ENCODE results near the gene SCAI.

SCAI gene

GRCh38 chr9:125156551-125156950, 13.2 kb upstream of the SCAI start:
- no peak for ATAC-seq

DNA sequence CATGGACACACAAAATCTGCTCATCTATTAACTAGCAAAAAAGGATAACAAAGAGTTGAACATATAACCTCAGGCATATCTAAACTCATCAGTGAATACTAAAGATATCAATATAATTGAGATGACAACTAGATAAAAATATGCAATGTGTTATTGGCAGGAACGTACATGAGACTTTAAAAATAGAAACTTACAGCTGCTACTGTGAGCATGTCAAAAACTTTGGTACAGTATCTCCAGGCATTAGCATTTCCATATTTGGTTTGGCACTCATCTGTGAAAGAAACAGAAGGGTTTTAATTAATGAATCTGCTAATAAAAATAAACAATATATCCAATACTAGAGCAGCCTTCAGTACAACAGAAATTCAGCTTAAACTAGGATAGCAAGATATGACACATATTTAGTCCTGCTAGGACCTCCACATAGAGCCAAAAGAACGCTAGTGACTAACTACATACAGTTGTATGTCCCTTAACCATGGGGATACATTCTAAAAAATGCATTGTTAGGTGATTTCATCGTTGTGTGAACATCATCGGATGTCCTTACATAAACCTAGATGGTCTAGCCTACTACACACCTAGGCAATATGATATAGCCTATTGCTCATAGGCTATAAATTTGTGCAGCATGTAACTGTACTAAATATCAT, 10.5 kb upstream of the SCAI start:
- ATAC-seq: no peak
- TF ChIP-seq ZNF8 (CRISPR knock-in tag; IDR thresholded peaks at IDR 0.05): no peak
- TF ChIP-seq POU6F1 (CRISPR knock-in tag; IDR thresholded peaks at IDR 0.05; ENCODE audit: borderline replicate concordance, low read depth): no peak
- TF ChIP-seq ESRRG (CRISPR knock-in tag; IDR thresholded peaks at IDR 0.05): no peak
- TF ChIP-seq ISL1 (CRISPR knock-in tag; IDR thresholded peaks at IDR 0.05): no peak
- TF ChIP-seq GLIS3 (CRISPR knock-in tag; IDR thresholded peaks at IDR 0.05): no peak
- no peak for TF ChIP-seq ARNTL (CRISPR knock-in tag; IDR thresholded peaks at IDR 0.05; ENCODE audit: borderline replicate concordance, low read depth)
- TF ChIP-seq BACH2 (CRISPR knock-in tag; IDR thresholded peaks at IDR 0.05; ENCODE audit: borderline replicate concordance): no peak
- no peak for TF ChIP-seq ZC3H10 (CRISPR knock-in tag; IDR thresholded peaks at IDR 0.05)
- TF ChIP-seq ZFP3 (CRISPR knock-in tag; IDR thresholded peaks at IDR 0.05): no peak
- no peak for TF ChIP-seq CSRNP3 (CRISPR knock-in tag; IDR thresholded peaks at IDR 0.05)
- no peak for TF ChIP-seq OSR1 (CRISPR knock-in tag; IDR thresholded peaks at IDR 0.05)
- no peak for TF ChIP-seq TOX (CRISPR knock-in tag; IDR thresholded peaks at IDR 0.05; ENCODE audit: borderline replicate concordance)
- no peak for TF ChIP-seq ZFP30 (CRISPR knock-in tag; IDR thresholded peaks at IDR 0.05)
- TF ChIP-seq, protein P1, sequence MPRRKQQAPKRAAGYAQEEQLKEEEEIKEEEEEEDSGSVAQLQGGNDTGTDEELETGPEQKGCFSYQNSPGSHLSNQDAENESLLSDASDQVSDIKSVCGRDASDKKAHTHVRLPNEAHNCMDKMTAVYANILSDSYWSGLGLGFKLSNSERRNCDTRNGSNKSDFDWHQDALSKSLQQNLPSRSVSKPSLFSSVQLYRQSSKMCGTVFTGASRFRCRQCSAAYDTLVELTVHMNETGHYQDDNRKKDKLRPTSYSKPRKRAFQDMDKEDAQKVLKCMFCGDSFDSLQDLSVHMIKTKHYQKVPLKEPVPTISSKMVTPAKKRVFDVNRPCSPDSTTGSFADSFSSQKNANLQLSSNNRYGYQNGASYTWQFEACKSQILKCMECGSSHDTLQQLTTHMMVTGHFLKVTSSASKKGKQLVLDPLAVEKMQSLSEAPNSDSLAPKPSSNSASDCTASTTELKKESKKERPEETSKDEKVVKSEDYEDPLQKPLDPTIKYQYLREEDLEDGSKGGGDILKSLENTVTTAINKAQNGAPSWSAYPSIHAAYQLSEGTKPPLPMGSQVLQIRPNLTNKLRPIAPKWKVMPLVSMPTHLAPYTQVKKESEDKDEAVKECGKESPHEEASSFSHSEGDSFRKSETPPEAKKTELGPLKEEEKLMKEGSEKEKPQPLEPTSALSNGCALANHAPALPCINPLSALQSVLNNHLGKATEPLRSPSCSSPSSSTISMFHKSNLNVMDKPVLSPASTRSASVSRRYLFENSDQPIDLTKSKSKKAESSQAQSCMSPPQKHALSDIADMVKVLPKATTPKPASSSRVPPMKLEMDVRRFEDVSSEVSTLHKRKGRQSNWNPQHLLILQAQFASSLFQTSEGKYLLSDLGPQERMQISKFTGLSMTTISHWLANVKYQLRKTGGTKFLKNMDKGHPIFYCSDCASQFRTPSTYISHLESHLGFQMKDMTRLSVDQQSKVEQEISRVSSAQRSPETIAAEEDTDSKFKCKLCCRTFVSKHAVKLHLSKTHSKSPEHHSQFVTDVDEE (CRISPR knock-in tag; IDR thresholded peaks at IDR 0.05): no peak

More at GRCh38 chr9:125156551-125156950, 13.2 kb upstream of the SCAI start:
- TF ChIP-seq TCF4 (CRISPR knock-in tag; IDR thresholded peaks at IDR 0.05; ENCODE audit: borderline replicate concordance): no peak
- TF ChIP-seq ARNTL (CRISPR knock-in tag; IDR thresholded peaks at IDR 0.05; ENCODE audit: borderline replicate concordance, low read depth): no peak
- no peak for TF ChIP-seq POU6F1 (CRISPR knock-in tag; IDR thresholded peaks at IDR 0.05; ENCODE audit: borderline replicate concordance, low read depth)
- TF ChIP-seq ZNF8 (CRISPR knock-in tag; IDR thresholded peaks at IDR 0.05): no peak
- TF ChIP-seq RARB (CRISPR knock-in tag; IDR thresholded peaks at IDR 0.05): no peak
- no peak for TF ChIP-seq PPARA (CRISPR knock-in tag; IDR thresholded peaks at IDR 0.05; ENCODE audit: borderline replicate concordance)
- TF ChIP-seq CSRNP3 (CRISPR knock-in tag; IDR thresholded peaks at IDR 0.05): no peak
- no peak for TF ChIP-seq BACH2 (CRISPR knock-in tag; IDR thresholded peaks at IDR 0.05; ENCODE audit: borderline replicate concordance)
- TF ChIP-seq SNAI2 (CRISPR knock-in tag; IDR thresholded peaks at IDR 0.05): no peak
- TF ChIP-seq OSR1 (CRISPR knock-in tag; IDR thresholded peaks at IDR 0.05): no peak
- no peak for TF ChIP-seq TOX (CRISPR knock-in tag; IDR thresholded peaks at IDR 0.05; ENCODE audit: borderline replicate concordance)
- no peak for TF ChIP-seq ZNF70 (CRISPR knock-in tag; IDR thresholded peaks at IDR 0.05)
- no peak for TF ChIP-seq ZNF565 (CRISPR knock-in tag; conservative IDR thresholded peaks at IDR 0.05; ENCODE audit: low read depth)
- TF ChIP-seq ESRRG (CRISPR knock-in tag; IDR thresholded peaks at IDR 0.05): no peak
- TF ChIP-seq ISL1 (CRISPR knock-in tag; IDR thresholded peaks at IDR 0.05): no peak
- TF ChIP-seq ZFP30 (CRISPR knock-in tag; IDR thresholded peaks at IDR 0.05): no peak
- no peak for TF ChIP-seq ZC3H10 (CRISPR knock-in tag; IDR thresholded peaks at IDR 0.05)
- no peak for TF ChIP-seq PATZ1 (CRISPR knock-in tag; IDR thresholded peaks at IDR 0.05; ENCODE audit: borderline replicate concordance)
- no peak for TF ChIP-seq CSDC2 (CRISPR knock-in tag; IDR thresholded peaks at IDR 0.05)
- no peak for TF ChIP-seq ZFP3 (CRISPR knock-in tag; IDR thresholded peaks at IDR 0.05)

Data from SK-N-SH treated with all-trans-retinoic acid at 6 μM for 48 hours (cell line).